HG03066 (cell line): ENCODE results near the gene CLSTN2.

ENCODE experiments used
- ATAC-seq: cut with Tn5 transposase; IDR thresholded peaks from one replicate; pipeline ENCODE4 v1.9.1; 2021; ENCODE audit warnings: low read depth; ENCODE audit not compliant: unreplicated experiment

CLSTN2 gene

GRCh38 chr3:140467104-140467577 lies 532.2 kb downstream of the CLSTN2 start:
- ATAC-seq, result no peak

GRCh38 chr3:140467796-140468315 lies 532.9 kb downstream of the CLSTN2 start:
- ATAC-seq, result no peak

GRCh38 chr3:140468407-140468806 lies 533.4 kb downstream of the CLSTN2 start:
- ATAC-seq, result no peak

- ATAC-seq, result no peak
Measured at GRCh38 chr3:140469491-140469890, 534.5 kb downstream of the CLSTN2 start.

- ATAC-seq, result no peak
Measured at GRCh38 chr3:140470211-140470610, 535.2 kb downstream of the CLSTN2 start.

- ATAC-seq, result no peak
Measured at GRCh38 chr3:140470962-140471361, 536.0 kb downstream of the CLSTN2 start.

GRCh38 chr3:140472306-140473020 lies 537.5 kb downstream of the CLSTN2 start:
- ATAC-seq, result no peak

GRCh38 chr3:140487566-140487965 lies 552.6 kb downstream of the CLSTN2 start:
- ATAC-seq, result no peak

GRCh38 chr3:140493271-140493670 lies 558.3 kb downstream of the CLSTN2 start:
- no peak for ATAC-seq

- no peak for ATAC-seq
Measured at GRCh38 chr3:140494970-140495369, 560.0 kb downstream of the CLSTN2 start.

GRCh38 chr3:140497331-140497730 lies 562.3 kb downstream of the CLSTN2 start:
- no peak for ATAC-seq

- ATAC-seq, result no peak
Measured at GRCh38 chr3:140499114-140499757, 564.3 kb downstream of the CLSTN2 start.

- ATAC-seq, result no peak
Measured at GRCh38 chr3:140500473-140500872, 565.5 kb downstream of the CLSTN2 start.

GRCh38 chr3:140501061-140501769 lies 566.2 kb downstream of the CLSTN2 start:
- no peak for ATAC-seq

- ATAC-seq, result no peak
Measured at GRCh38 chr3:140501770-140502364, 566.9 kb downstream of the CLSTN2 start.

- no peak for ATAC-seq
Measured at GRCh38 chr3:140505213-140505612, 570.2 kb downstream of the CLSTN2 start.

GRCh38 chr3:140505876-140506275 lies 570.9 kb downstream of the CLSTN2 start:
- no peak for ATAC-seq

- no peak for ATAC-seq
Measured at GRCh38 chr3:140508550-140508949, 573.6 kb downstream of the CLSTN2 start.

- ATAC-seq, result no peak
Measured at GRCh38 chr3:140509534-140509933, 574.5 kb downstream of the CLSTN2 start.

- ATAC-seq, result no peak
Measured at GRCh38 chr3:140510303-140510861, 575.4 kb downstream of the CLSTN2 start.
